SK-N-SH treated with all-trans-retinoic acid at 6 μM for 48 hours (cell line): ENCODE results near the gene UBE2Q2.

Experiments used
- ATAC-seq: fragments of 200-7000 bp; cut with Tn5 transposase; 3 replicates; pipeline ENCODE4 v1.9.1; 2020; ENCODE audit warnings: mild to moderate bottlenecking, moderate library complexity
- ARNTL ChIP-seq: fragments of 450-650 bp; formaldehyde crosslinking; IDR thresholded peaks from 2 replicates; pipeline ENCODE4 v1.5.0; 2020; ENCODE audit warnings: low read depth, mild to moderate bottlenecking, moderate library complexity, borderline replicate concordance
- CSDC2 ChIP-seq: fragments of 250-450 bp; sonication (Bioruptor Pico); IDR thresholded peaks from 2 replicates; pipeline ENCODE4 v1.5.0; 2020; ENCODE audit warnings: mild to moderate bottlenecking, moderate library complexity
- ESRRG ChIP-seq: fragments of 250-450 bp; sonication (Bioruptor Pico); IDR thresholded peaks from 2 replicates; pipeline ENCODE4 v1.6.1; 2021; ENCODE audit warnings: mild to moderate bottlenecking
- GLIS3 ChIP-seq: fragments of 250-450 bp; sonication (Bioruptor Pico); IDR thresholded peaks from 2 replicates; pipeline ENCODE4 v1.5.0; 2020; ENCODE audit warnings: mild to moderate bottlenecking, moderate library complexity
- ISL1 ChIP-seq: fragments of 250-450 bp; sonication (Bioruptor Pico); IDR thresholded peaks from 2 replicates; pipeline ENCODE4 v2.1.2; 2022; ENCODE audit warnings: mild to moderate bottlenecking, moderate library complexity
- PPARA ChIP-seq: fragments of 250-450 bp; sonication (Bioruptor Pico); IDR thresholded peaks from 2 replicates; pipeline ENCODE4 v1.5.0; 2020; ENCODE audit warnings: mild to moderate bottlenecking, borderline replicate concordance
- RARB ChIP-seq: fragments of 250-450 bp; sonication (Bioruptor Pico); IDR thresholded peaks from 2 replicates; pipeline ENCODE4 v1.8.0; 2021; ENCODE audit warnings: mild to moderate bottlenecking, moderate library complexity
- SNAI2 ChIP-seq: fragments of 250-450 bp; sonication (Bioruptor Pico); IDR thresholded peaks from 2 replicates; pipeline ENCODE4 v1.5.0; 2020; ENCODE audit warnings: mild to moderate bottlenecking, moderate library complexity
- TOX ChIP-seq: fragments of 250-450 bp; sonication (Bioruptor Pico); IDR thresholded peaks from 2 replicates; pipeline ENCODE4 v1.8.0; 2021; ENCODE audit warnings: mild to moderate bottlenecking, moderate library complexity, borderline replicate concordance
- TSHZ2 ChIP-seq: fragments of 250-450 bp; sonication (Bioruptor Pico); IDR thresholded peaks from 2 replicates; pipeline ENCODE4 v1.5.0; 2020; ENCODE audit warnings: mild to moderate bottlenecking, moderate library complexity
- ZC3H10 ChIP-seq: fragments of 250-450 bp; sonication (Bioruptor Pico); IDR thresholded peaks from 2 replicates; pipeline ENCODE4 v1.5.1; 2021; ENCODE audit warnings: mild to moderate bottlenecking, moderate library complexity
- ZFP3 ChIP-seq: fragments of 250-450 bp; sonication (Bioruptor Pico); IDR thresholded peaks from 2 replicates; pipeline ENCODE4 v1.5.0; 2020; ENCODE audit warnings: mild to moderate bottlenecking, moderate library complexity
- ZFP30 ChIP-seq: fragments of 450-650 bp; formaldehyde crosslinking; IDR thresholded peaks from 2 replicates; pipeline ENCODE4 v1.5.0; 2022; ENCODE audit warnings: mild to moderate bottlenecking, moderate library complexity
- ZNF565 ChIP-seq: fragments of 450-650 bp; formaldehyde crosslinking; conservative IDR thresholded peaks from 2 replicates; pipeline ENCODE4 v1.5.0; 2020; ENCODE audit warnings: low read depth, mild to moderate bottlenecking, moderate library complexity
- ZNF70 ChIP-seq: fragments of 450-650 bp; formaldehyde crosslinking; IDR thresholded peaks from 2 replicates; pipeline ENCODE4 v1.5.0; 2020; ENCODE audit warnings: mild to moderate bottlenecking, moderate library complexity
- ZNF8 ChIP-seq: fragments of 450-650 bp; formaldehyde crosslinking; IDR thresholded peaks from 2 replicates; pipeline ENCODE4 v1.5.0; 2020; ENCODE audit warnings: mild to moderate bottlenecking, moderate library complexity
- TF ChIP-seq, protein P1 (sequence below): fragments of 250-450 bp; sonication (Bioruptor Pico); IDR thresholded peaks from 2 replicates; pipeline ENCODE4 v1.8.0; 2020; ENCODE audit warnings: mild to moderate bottlenecking, moderate library complexity, borderline replicate concordance
- TF ChIP-seq, protein P2 (sequence below): fragments of 250-450 bp; sonication (Bioruptor Pico); IDR thresholded peaks from 2 replicates; pipeline ENCODE4 v1.5.1; 2021; ENCODE audit warnings: mild to moderate bottlenecking, moderate library complexity
- TF ChIP-seq, protein P3 (sequence below): fragments of 250-450 bp; sonication (Bioruptor Pico); IDR thresholded peaks from 2 replicates; pipeline ENCODE4 v1.5.1; 2020; ENCODE audit warnings: low read depth, mild to moderate bottlenecking, moderate library complexity

UBE2Q2 gene

GRCh38 chr15:75843678-75844581 is 683 bp downstream of the UBE2Q2 start:
- peak; percentile 89 for ATAC-seq
- TF ChIP-seq SNAI2 (CRISPR knock-in tag): no peak
- 0 out of 2 replicates have a peak, but pooled peaks have one; percentile 29 for TF ChIP-seq ZFP30 (CRISPR knock-in tag)

DNA sequence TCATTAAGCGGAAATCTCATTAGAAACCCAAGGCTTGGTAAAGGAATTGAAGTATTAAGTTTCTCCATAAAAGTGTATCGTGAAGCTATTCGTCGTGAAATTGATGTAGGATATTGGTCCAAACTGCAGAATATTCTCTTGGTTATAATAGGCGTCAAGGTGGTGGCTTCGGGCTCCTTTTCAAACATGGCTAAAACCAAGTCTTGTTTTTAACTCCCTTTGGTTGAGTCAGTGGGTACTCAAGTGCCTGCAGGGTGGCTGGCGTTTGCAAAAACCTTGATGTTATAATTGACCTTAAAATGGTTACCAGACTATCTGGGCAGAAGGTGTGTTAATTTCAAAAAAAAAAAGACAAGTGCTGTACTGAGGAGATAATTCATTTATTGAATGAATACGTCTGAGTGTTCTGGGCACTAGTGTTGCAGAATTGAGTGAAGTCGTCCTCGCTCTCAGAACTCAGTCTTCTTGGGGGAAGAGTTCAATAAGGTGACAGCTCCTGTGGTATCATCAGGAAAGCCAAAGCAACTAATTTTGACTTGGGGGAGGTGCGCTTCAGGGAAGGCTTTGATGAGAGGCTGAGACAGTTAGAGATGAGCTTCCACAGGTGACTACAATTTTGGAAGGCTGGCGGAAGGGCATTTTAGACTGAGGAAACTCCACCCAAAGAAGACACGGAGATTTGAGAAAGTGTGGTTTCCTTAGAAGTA is 1.5 kb downstream of the UBE2Q2 start:
- TF ChIP-seq GLIS3 (CRISPR knock-in tag) (no peak), PPARA (CRISPR knock-in tag) (no peak), TSHZ2 (no peak), ZNF565 (CRISPR knock-in tag) (no peak), TOX (CRISPR knock-in tag) (no peak), ZNF8 (no peak), ZFP30 (CRISPR knock-in tag) (no peak), CSDC2 (CRISPR knock-in tag) (no peak), ARNTL (CRISPR knock-in tag) (no peak), SNAI2 (CRISPR knock-in tag) (no peak), ISL1 (no peak), ZFP3 (CRISPR knock-in tag) (no peak)
- TF ChIP-seq, protein P1, sequence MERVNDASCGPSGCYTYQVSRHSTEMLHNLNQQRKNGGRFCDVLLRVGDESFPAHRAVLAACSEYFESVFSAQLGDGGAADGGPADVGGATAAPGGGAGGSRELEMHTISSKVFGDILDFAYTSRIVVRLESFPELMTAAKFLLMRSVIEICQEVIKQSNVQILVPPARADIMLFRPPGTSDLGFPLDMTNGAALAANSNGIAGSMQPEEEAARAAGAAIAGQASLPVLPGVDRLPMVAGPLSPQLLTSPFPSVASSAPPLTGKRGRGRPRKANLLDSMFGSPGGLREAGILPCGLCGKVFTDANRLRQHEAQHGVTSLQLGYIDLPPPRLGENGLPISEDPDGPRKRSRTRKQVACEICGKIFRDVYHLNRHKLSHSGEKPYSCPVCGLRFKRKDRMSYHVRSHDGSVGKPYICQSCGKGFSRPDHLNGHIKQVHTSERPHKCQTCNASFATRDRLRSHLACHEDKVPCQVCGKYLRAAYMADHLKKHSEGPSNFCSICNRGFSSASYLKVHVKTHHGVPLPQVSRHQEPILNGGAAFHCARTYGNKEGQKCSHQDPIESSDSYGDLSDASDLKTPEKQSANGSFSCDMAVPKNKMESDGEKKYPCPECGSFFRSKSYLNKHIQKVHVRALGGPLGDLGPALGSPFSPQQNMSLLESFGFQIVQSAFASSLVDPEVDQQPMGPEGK: no peak
- TF ChIP-seq, protein P2, sequence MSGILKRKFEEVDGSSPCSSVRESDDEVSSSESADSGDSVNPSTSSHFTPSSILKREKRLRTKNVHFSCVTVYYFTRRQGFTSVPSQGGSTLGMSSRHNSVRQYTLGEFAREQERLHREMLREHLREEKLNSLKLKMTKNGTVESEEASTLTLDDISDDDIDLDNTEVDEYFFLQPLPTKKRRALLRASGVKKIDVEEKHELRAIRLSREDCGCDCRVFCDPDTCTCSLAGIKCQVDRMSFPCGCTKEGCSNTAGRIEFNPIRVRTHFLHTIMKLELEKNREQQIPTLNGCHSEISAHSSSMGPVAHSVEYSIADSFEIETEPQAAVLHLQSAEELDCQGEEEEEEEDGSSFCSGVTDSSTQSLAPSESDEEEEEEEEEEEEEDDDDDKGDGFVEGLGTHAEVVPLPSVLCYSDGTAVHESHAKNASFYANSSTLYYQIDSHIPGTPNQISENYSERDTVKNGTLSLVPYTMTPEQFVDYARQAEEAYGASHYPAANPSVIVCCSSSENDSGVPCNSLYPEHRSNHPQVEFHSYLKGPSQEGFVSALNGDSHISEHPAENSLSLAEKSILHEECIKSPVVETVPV (CRISPR knock-in tag): no peak
- TF ChIP-seq, protein P3, sequence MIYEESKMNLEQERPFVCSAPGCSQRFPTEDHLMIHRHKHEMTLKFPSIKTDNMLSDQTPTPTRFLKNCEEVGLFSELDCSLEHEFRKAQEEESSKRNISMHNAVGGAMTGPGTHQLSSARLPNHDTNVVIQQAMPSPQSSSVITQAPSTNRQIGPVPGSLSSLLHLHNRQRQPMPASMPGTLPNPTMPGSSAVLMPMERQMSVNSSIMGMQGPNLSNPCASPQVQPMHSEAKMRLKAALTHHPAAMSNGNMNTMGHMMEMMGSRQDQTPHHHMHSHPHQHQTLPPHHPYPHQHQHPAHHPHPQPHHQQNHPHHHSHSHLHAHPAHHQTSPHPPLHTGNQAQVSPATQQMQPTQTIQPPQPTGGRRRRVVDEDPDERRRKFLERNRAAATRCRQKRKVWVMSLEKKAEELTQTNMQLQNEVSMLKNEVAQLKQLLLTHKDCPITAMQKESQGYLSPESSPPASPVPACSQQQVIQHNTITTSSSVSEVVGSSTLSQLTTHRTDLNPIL (CRISPR knock-in tag): no peak
- no peak for ATAC-seq

DNA sequence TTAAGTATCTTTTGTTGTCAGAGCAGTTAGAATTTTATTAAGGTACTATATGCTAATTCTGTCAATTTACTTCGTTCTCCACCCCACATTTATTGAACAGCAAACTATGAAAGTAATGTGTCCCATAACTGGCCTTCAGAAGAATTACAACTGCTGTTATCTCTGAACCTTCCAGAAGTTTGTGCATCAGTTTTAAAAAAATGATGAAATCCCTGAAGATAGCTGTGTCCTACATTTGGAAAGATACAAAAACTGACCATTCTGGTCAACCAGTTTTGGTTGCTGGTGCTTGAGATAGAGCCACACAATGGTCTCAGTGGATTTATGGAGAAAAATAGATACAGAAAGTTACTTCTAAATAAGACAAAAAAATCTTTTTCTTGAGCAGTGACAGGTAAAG is 5.9 kb downstream of the UBE2Q2 start:
- TF ChIP-seq ZNF565 (CRISPR knock-in tag) (no peak), TOX (CRISPR knock-in tag) (no peak), ESRRG (CRISPR knock-in tag) (no peak), ZFP3 (CRISPR knock-in tag) (no peak)
- TF ChIP-seq, all 23 proteins: peak for 0
- ATAC-seq: no peak

DNA sequence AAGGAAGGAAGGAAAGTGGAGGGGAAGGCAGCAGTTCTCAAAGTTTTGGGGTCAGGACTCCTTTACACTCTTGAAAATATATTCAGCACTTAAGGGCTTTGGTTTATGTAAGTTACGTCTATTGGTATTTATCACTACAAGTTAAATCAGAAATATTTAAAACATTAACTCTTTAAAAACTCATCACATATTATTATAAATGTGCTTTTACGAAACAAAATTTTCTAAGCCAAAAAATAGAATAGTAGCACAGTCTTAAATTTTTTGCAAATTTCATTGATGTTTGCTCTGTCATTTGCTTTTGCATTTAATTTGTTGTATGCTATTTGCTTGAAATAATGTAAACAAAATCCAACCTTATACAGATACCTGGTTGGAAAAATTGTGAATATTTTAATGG is 7.5 kb downstream of the UBE2Q2 start:
- no peak for TF ChIP-seq ZFP30 (CRISPR knock-in tag)
- no peak for TF ChIP-seq TSHZ2
- no peak for TF ChIP-seq TOX (CRISPR knock-in tag)
- TF ChIP-seq, protein P3 (CRISPR knock-in tag): no peak
- no peak for TF ChIP-seq ZNF565 (CRISPR knock-in tag)
- TF ChIP-seq ZNF70 (CRISPR knock-in tag): no peak
- no peak for TF ChIP-seq CSDC2 (CRISPR knock-in tag)
- no peak for TF ChIP-seq SNAI2 (CRISPR knock-in tag)
- TF ChIP-seq, protein P2 (CRISPR knock-in tag): no peak
- TF ChIP-seq ZC3H10: no peak
- no peak for TF ChIP-seq ESRRG (CRISPR knock-in tag)
- TF ChIP-seq ARNTL (CRISPR knock-in tag): no peak
- TF ChIP-seq RARB (CRISPR knock-in tag): no peak
- no peak for TF ChIP-seq ISL1
- TF ChIP-seq ZFP3 (CRISPR knock-in tag): no peak
- TF ChIP-seq, all 23 proteins: peak for 0
- no peak for ATAC-seq
